NCI-H1105 (cell line): ENCODE results near the gene SLC37A2.

Source experiments
- DNase-seq: peaks from one replicate; lab custom pipeline; 2025; lab: John Stamatoyannopoulos, UW

Gene SLC37A2

GRCh38 chr11:125111343-125112207 is 48.5 kb downstream of the SLC37A2 start, which contains the start of gene TMEM218:
Gene TMEM218, minus strand, starts transcription at chr11:125111626. Its CDS starts 9,385 bp downstream, at chr11:125102241.
- DNase-seq, result peak; percentile 100

GRCh38 chr11:125112208-125112604 is 49.1 kb downstream of the SLC37A2 start:
- no peak for DNase-seq

GRCh38 chr11:125114518-125114917 is 51.4 kb downstream of the SLC37A2 start:
- no peak for DNase-seq

- no peak for DNase-seq
Measured at GRCh38 chr11:125117429-125117828, 54.3 kb downstream of the SLC37A2 start.

- DNase-seq, result no peak
Measured at GRCh38 chr11:125123194-125123946, 60.3 kb downstream of the SLC37A2 start.

- DNase-seq, result peak; percentile 16
Measured at GRCh38 chr11:125123947-125124617, 61.0 kb downstream of the SLC37A2 start.

GRCh38 chr11:125124618-125124992 is 61.5 kb downstream of the SLC37A2 start:
- DNase-seq, result no peak

- no peak for DNase-seq
Measured at GRCh38 chr11:125128450-125128849, 65.3 kb downstream of the SLC37A2 start.

- no peak for DNase-seq
Measured at GRCh38 chr11:125129316-125129993, 66.3 kb downstream of the SLC37A2 start.

GRCh38 chr11:125132071-125132470 is 69.0 kb downstream of the SLC37A2 start:
- DNase-seq, result no peak

- DNase-seq, result no peak
Measured at GRCh38 chr11:125132596-125132995, 69.5 kb downstream of the SLC37A2 start.

- DNase-seq, result no peak
Measured at GRCh38 chr11:125136001-125136400, 72.9 kb downstream of the SLC37A2 start.

- DNase-seq, result no peak
Measured at GRCh38 chr11:125138966-125139365, 75.9 kb downstream of the SLC37A2 start.

GRCh38 chr11:125139778-125140177 is 76.7 kb downstream of the SLC37A2 start:
- DNase-seq, result no peak
